ENCODE data around the gene MACROD2.
A peak's percentile ranks its signal among the peaks of the same experiment; 100 is the strongest.

DNA sequence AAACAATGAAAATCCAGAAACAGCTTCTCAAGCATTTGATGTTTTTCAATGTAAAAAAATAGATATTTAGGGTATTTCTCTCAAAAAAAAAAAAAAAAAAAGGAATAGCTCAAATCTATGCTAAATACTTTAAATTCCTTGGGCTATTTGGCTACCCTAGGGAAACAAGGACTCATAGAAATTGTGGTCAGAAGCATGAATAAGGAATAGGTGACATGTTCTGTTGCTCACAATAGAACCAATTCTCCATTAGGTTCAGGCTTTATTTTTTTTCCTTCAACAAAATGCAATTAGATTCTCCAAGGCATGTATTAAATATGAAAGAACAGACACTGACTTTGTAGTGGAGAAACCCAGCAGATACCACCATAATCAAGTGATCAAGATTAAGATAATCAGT lies 1246.4 kb downstream of the MACROD2 start:
- TF ChIP-seq GLIS3 (CRISPR knock-in tag; IDR thresholded peaks at IDR 0.05) (no peak), ISL1 (CRISPR knock-in tag; IDR thresholded peaks at IDR 0.05) (peak; percentile 85), ZNF70 (CRISPR knock-in tag; IDR thresholded peaks at IDR 0.05) (no peak), ZNF565 (CRISPR knock-in tag; conservative IDR thresholded peaks at IDR 0.05; ENCODE audit: low read depth) (no peak), ESRRG (CRISPR knock-in tag; IDR thresholded peaks at IDR 0.05) (no peak), RARB (CRISPR knock-in tag; IDR thresholded peaks at IDR 0.05) (no peak), ZFP3 (CRISPR knock-in tag; IDR thresholded peaks at IDR 0.05) (no peak), PPARA (CRISPR knock-in tag; IDR thresholded peaks at IDR 0.05; ENCODE audit: borderline replicate concordance) (no peak)
- TF ChIP-seq, protein P1, sequence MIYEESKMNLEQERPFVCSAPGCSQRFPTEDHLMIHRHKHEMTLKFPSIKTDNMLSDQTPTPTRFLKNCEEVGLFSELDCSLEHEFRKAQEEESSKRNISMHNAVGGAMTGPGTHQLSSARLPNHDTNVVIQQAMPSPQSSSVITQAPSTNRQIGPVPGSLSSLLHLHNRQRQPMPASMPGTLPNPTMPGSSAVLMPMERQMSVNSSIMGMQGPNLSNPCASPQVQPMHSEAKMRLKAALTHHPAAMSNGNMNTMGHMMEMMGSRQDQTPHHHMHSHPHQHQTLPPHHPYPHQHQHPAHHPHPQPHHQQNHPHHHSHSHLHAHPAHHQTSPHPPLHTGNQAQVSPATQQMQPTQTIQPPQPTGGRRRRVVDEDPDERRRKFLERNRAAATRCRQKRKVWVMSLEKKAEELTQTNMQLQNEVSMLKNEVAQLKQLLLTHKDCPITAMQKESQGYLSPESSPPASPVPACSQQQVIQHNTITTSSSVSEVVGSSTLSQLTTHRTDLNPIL (CRISPR knock-in tag; IDR thresholded peaks at IDR 0.05; ENCODE audit: low read depth) = no peak
- TF ChIP-seq, protein P2, sequence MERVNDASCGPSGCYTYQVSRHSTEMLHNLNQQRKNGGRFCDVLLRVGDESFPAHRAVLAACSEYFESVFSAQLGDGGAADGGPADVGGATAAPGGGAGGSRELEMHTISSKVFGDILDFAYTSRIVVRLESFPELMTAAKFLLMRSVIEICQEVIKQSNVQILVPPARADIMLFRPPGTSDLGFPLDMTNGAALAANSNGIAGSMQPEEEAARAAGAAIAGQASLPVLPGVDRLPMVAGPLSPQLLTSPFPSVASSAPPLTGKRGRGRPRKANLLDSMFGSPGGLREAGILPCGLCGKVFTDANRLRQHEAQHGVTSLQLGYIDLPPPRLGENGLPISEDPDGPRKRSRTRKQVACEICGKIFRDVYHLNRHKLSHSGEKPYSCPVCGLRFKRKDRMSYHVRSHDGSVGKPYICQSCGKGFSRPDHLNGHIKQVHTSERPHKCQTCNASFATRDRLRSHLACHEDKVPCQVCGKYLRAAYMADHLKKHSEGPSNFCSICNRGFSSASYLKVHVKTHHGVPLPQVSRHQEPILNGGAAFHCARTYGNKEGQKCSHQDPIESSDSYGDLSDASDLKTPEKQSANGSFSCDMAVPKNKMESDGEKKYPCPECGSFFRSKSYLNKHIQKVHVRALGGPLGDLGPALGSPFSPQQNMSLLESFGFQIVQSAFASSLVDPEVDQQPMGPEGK (CRISPR knock-in tag; IDR thresholded peaks at IDR 0.05; ENCODE audit: borderline replicate concordance) = no peak
